Nephron (organoid): ENCODE results near the gene ID3.
A peak's percentile ranks its signal among the peaks of the same experiment; 100 is the strongest.

Source experiments
- H3K27ac Mint-ChIP-seq, 3 experiments: 2 replicates each; pipeline ENCODE4 v1.8.0; 2020; ENCODE audit warnings: mixed read lengths in 3 of 3, mild to moderate bottlenecking in 2 of 3, moderate library complexity in 1 of 3
- H3K27me3 Mint-ChIP-seq: 2 replicates; pipeline ENCODE4 v1.8.0; 2021; ENCODE audit warnings: low read depth, mild to moderate bottlenecking, moderate library complexity, mixed read lengths
- H3K36me3 Mint-ChIP-seq: 2 replicates; pipeline ENCODE4 v1.8.0; 2020; ENCODE audit warnings: low read depth, mixed read lengths
- H3K4me1 Mint-ChIP-seq: 2 replicates; pipeline ENCODE4 v1.8.0; 2020; ENCODE audit warnings: mixed read lengths
- H3K4me3 Mint-ChIP-seq, 3 experiments: 2 replicates each; pipeline ENCODE4 v1.8.0; 2020; ENCODE audit warnings: mild to moderate bottlenecking in 3 of 3, mixed read lengths in 3 of 3, moderate library complexity in 2 of 3
- H3K9me3 Mint-ChIP-seq: 2 replicates; pipeline ENCODE4 v1.8.0; 2020; ENCODE audit warnings: mixed read lengths
- CTCF ChIP-seq, 3 experiments: fragments of 200-600 bp; sonication (generic); IDR thresholded peaks; one replicate each; pipeline ENCODE4 v1.5.0; 2021; ENCODE audit warnings: antibody characterized with exemption in 3 of 3; ENCODE audit not compliant: unreplicated experiment in 3 of 3

ID3 gene

DNA sequence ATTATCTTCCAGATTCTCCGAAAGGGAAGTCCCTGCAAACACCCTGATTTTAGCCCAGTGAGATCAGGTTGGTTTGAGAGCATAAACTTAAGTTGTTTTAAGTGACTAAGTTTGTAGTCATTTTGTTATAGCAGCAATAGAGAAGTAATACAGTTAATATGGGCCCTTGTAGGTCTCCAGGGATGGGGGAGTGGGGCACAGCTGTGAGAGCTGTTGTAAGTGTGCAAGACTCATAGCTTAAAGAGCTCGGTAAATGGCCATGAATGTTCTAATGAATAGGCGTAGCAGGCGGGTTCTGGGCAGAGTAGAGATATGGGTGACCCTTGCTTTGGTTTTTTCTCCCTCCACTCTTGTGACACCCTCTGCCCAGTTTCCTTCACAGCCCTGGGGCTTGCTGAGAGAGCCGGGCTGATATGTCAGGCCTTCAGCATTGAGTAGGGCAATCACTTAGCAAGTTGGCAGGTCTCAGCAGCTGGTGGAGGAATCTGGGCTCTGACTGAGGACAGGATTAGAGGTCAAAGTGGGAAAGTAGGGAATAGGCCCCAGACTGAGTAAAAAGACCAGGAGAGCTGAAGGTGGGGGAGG lies 16.0 kb upstream of the ID3 start:
- Mint-ChIP-seq H3K9me3 (no peaks in the 10 kb centered on the region), H3K27ac (peak overlapping the region; percentile 43 to 98 (median 98)), H3K27me3 (peaks cover 5% of the 10 kb centered on the region), H3K4me1 (peaks cover 54% of the 10 kb centered on the region), H3K4me3 (peak overlapping the region in 1 of 3 experiments; percentile 37), H3K36me3 (no peaks in the 10 kb centered on the region)
- TF ChIP-seq CTCF (IDR thresholded peaks at IDR 0.05; ENCODE audit: unreplicated experiment in 3 of 3): no peak

GRCh38 chr1:23574265-23574754 lies 15.0 kb upstream of the ID3 start:
- no peak for TF ChIP-seq CTCF (IDR thresholded peaks at IDR 0.05; ENCODE audit: unreplicated experiment in 3 of 3)
- peaks cover 5% of the 10 kb centered on the region for H3K27me3 Mint-ChIP-seq
- H3K9me3 Mint-ChIP-seq: no peaks in the 10 kb centered on the region
- H3K36me3 Mint-ChIP-seq: no peaks in the 10 kb centered on the region
- H3K4me1 Mint-ChIP-seq: peaks cover 60% of the 10 kb centered on the region
- no peak overlapping the region for H3K4me3 Mint-ChIP-seq
- H3K27ac Mint-ChIP-seq: peak overlapping the region in 2 of 3 experiments; percentile 98

- TF ChIP-seq CTCF (IDR thresholded peaks at IDR 0.05; ENCODE audit: unreplicated experiment in 3 of 3): no peak
- H3K4me3 Mint-ChIP-seq: no peak overlapping the region
These were observed 14.4 kb upstream of the ID3 start for GRCh38 chr1:23573574-23574182.

DNA sequence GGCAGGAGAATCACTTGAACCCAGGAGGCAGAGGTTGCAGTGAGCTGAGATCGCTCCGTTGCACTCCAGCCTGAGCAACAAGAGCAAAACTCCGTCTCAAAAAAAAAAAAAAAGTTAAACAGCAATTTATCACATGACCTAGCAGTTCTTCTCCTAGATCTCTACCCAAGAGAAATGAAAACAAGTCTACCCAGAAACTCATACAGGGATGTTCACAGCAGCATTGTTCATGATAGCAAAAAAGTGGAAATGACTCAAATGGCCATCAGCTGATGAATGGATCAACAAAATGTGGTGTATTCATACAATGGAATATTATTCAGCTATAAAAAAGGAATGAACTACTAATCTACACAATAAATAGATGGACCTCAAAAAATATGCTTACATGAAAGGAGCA lies 12.2 kb upstream of the ID3 start:
- Mint-ChIP-seq H3K27me3 (peaks cover 5% of the 10 kb centered on the region), H3K4me1 (peaks cover 48% of the 10 kb centered on the region), H3K36me3 (no peaks in the 10 kb centered on the region), H3K27ac (peak overlapping the region; percentile 35 to 70 (median 38)), H3K4me3 (no peak overlapping the region), H3K9me3 (no peaks in the 10 kb centered on the region)
- TF ChIP-seq CTCF (IDR thresholded peaks at IDR 0.05; ENCODE audit: unreplicated experiment in 3 of 3): no peak

More at GRCh38 chr1:23573574-23574182, 14.4 kb upstream of the ID3 start:
- no peaks in the 10 kb centered on the region for H3K9me3 Mint-ChIP-seq
- H3K27ac Mint-ChIP-seq: peak overlapping the region in 2 of 3 experiments; percentile 50 to 72
- peaks cover 5% of the 10 kb centered on the region for H3K27me3 Mint-ChIP-seq
- H3K4me1 Mint-ChIP-seq: peaks cover 62% of the 10 kb centered on the region
- no peaks in the 10 kb centered on the region for H3K36me3 Mint-ChIP-seq

GRCh38 chr1:23570001-23570691 lies 10.8 kb upstream of the ID3 start:
- Mint-ChIP-seq H3K9me3 (no peaks in the 10 kb centered on the region), H3K36me3 (no peaks in the 10 kb centered on the region), H3K4me1 (peaks cover 47% of the 10 kb centered on the region), H3K27me3 (peaks cover 5% of the 10 kb centered on the region), H3K27ac (peak overlapping the region; percentile 99), H3K4me3 (peak overlapping the region; percentile 21 to 94 (median 90))
- TF ChIP-seq CTCF (IDR thresholded peaks at IDR 0.05; ENCODE audit: unreplicated experiment in 3 of 3): no peak
